NCI-H446 treated with DMSO at 0.1 percent for 48 hours (cell line): Measurements from ENCODE around the gene MICALL1.

Source experiments
- DNase-seq: peaks from one replicate; lab custom pipeline; 2025; lab: John Stamatoyannopoulos, UW

Gene MICALL1, protein sequence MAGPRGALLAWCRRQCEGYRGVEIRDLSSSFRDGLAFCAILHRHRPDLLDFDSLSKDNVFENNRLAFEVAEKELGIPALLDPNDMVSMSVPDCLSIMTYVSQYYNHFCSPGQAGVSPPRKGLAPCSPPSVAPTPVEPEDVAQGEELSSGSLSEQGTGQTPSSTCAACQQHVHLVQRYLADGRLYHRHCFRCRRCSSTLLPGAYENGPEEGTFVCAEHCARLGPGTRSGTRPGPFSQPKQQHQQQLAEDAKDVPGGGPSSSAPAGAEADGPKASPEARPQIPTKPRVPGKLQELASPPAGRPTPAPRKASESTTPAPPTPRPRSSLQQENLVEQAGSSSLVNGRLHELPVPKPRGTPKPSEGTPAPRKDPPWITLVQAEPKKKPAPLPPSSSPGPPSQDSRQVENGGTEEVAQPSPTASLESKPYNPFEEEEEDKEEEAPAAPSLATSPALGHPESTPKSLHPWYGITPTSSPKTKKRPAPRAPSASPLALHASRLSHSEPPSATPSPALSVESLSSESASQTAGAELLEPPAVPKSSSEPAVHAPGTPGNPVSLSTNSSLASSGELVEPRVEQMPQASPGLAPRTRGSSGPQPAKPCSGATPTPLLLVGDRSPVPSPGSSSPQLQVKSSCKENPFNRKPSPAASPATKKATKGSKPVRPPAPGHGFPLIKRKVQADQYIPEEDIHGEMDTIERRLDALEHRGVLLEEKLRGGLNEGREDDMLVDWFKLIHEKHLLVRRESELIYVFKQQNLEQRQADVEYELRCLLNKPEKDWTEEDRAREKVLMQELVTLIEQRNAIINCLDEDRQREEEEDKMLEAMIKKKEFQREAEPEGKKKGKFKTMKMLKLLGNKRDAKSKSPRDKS

DNA sequence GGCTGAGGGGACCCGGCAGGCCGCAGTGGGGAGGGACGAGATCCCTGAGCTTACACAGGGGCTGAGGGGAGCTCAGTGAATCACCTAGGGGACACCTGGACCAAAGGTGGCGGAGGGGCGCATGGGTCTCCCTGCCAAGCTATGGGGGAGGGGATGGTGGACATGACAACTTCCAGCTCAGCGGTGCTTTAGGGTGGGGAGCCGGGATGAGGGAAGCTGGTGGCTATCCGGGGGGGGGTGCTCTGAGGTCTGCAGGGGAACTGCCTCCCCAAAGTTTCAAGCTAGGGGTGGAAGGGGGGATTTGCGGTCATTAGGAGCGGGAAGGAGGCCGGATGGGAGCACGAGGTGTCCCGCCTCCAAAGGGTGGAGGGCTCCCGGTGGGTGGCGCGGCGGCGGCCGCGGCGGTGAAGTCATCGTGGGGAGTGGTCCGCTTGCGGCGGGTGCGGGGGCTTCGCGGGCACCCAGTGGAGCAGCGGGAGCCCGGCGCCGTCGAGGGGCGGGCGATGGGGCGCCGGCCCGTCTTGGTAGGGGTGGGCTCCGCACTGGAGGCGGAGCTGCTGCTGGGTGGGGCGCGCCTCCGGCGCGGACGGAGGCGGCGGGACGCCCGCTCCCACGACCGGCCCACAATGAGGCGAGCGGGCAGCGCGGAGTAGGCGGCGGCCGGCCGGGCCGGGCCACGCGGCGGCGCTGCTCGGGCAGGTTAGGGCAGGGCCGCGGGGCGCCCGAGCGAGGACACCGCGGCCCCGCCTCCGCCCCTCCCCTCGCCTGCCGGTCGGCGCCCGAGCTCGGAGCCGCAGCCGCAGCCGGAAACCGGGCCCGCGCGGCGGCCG is at the start of gene MICALL1:
MICALL1 (plus strand) TSS at position 764 of the 830 bp plus-strand sequence. CDS start 126 bp downstream, outside the sequence.
- no peak for DNase-seq

DNA sequence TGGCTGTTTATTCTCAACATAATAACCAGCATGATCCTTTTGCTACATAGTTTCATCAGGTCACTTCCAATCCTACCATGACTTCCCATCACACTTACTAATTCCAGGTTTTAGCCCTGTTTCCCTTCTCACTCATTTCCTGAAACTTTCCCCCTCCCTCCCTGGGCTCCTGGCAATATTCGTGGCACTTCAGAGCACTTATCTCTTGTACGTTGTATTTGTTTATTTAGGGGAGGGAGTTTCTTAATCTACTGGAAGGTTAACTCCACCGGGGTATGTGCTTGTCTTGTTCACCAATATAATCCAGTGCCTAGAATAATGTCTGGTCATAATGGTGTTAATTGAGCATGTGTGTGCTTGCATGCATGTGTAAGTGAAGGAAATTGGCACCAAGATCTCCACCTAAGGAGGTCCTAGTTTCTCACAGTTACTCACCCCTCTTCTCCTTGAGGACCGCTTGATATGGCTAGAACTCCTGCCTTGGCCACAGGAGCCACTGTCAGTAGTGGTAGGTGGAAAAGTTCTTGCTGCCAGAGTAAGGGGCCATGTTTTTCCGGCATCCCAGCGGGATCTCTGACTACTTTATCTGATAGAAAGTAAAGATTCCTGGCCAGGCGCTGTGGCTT is 45.2 kb upstream of the MICALL1 start:
- DNase-seq, result no peak

DNA sequence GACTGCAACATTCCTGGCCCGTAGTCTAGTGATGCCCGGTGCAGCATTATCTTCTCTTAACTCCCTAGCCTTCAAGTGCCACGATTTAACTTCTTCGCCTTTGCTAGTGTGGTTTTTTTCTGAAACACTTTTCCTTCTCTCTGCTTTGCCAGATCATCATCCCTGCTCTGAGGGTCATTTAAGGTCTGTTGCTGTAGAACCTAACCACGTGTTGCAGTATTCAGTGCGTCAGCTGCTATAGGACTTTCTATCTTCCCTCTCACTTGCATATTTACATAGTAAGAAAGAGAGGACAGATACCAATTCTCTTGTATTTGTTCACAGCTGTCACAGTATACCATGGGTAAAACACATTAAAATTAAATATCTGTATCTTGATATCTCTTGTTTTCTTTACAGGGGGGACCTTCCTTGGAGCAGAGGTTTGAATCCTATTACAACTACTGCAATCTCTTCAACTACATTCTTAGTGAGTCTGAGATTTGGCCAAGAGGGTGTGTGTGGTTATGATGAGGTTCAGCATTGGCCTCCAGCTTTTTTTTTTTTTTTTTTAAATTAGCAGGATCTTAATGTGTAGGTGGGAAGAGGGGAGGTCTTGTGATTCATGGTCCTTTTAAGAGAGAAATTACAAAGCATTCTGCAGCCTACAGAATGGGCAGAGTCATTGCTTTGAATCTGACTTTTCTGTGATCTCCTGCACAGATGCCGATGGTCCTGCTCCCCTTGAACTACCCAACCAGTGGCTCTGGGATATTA is 43.3 kb upstream of the MICALL1 start:
- DNase-seq, result no peak

DNA sequence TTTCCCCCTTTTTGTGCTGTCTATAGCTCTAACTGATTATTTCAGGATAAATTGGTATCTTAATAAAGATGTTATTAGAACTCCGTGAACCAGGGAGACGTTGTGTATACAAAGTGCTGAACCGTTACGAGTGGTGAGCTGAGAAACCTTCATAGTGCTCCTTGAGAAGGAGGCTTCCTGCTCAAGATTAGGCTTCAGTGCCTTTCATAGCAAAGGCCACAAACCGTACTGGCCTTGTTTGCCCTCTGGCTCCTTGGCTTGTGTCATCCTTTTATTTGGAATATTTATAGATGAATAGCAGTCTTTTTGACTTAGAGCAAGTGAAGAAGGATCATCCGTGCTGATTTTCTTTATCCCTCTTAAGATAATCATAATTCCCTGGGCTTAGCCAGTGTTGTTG is 40.6 kb upstream of the MICALL1 start:
- no peak for DNase-seq

DNA sequence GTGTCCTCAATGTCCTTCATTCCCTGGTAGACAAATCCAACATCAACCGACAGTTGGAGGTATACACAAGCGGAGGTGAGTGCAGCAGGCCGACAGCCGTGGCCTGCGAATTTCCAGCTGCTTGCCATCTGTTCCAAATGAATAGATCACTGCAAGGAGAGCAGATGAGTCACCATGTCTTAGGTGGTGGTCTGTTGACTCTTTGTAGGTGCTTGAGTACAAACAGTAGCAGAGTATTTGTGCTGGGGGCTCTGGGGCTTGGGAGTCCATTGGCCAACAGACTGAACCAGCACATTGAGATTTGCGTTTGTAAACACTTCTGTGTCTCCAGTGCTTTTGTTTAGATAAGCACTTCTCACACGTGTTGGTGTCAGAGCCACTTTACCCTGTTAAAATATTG is 35.8 kb upstream of the MICALL1 start:
- no peak for DNase-seq

DNA sequence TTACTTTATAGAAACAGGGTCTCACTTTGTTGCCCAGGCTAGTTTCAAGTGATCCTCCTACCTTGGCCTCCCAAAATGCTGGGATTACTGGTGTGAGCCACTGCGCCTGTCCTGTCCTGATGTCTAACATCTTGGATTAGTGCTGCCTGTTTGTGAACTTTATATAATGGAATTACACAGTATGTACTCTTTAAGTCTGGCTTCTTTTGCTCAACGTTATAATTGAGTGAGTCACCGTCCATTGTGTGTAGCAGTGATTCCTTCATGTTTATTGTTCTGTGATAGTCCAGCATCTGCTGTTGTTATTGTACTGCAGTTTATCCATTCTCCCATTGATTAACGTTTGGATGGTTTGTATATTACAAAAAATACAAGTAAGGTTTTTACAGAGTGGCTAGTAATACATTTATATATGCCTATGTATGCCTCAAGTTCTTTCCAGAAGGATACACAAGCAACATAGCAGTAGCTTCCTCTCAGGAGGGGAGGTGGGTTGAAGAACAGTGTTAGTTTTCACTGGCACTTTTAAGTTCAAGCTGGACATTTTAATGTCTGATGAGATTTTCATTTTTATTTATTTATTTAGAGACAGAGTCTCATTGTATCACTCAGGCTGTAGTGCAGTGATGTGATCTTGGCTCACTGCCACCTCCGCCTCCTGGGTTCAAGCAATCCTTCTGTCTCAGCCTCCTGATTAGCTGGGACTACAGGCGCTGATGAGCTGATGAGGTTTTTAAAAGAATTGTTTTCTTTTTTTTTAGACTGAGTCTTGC is 25.2 kb upstream of the MICALL1 start:
- DNase-seq, result no peak

DNA sequence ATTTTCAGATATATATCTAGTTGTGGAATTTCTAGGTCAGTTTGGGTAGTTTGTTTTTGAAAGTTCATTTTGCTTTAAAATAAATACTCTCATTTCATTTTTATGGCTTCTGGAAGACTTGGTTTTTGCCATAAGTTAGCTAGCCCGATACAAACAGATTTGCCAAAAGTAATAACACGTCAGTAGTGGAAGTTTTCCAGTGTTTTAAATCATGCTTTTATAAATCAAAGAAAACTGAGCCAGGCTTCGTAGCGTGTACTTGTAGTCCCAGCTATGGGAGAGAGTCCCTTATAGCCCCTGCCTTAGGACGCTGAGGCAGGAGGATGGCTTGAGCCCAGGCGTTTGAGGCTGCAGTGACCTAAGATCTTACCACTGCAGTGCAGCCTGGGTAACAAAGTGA is 21.7 kb upstream of the MICALL1 start:
- no peak for DNase-seq

DNA sequence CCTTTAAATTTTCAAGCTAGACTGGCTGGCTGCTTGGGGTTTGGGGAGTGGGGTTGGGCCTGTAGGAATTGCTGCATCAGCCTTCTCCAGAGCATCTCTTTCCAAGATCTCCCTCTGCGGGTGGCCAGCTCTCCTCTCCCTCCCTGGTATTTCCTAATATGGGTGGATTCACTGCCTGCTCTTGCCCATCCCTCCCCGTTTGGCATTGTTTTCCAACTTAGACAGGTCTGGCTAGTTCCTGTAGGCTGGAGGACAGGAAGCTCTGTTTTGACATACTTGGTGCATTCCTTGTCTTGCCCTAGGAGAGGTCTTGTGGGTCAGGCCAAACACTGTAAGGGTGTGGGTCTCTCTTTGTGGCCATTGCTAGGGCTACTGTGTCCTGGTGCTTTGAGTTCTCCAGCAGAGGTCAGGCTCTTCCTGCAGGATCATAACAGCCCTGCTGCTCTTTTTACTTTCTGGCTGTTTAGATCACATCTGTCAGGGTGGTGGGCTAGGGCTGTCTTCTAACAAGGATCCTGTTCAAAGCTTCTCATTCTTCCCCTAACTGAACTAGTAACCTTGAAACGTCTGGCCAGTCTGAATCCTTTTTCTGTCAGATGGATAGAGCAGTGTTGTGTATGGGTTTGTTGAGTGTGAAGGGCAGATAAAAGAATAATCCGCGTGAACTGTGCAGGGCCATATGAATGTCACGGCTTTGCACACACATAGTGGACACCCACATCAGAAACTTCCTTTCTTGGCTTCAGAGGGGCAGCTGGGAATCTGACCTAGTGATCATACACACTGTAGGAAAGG is 18.3 kb upstream of the MICALL1 start:
- DNase-seq, result no peak

DNA sequence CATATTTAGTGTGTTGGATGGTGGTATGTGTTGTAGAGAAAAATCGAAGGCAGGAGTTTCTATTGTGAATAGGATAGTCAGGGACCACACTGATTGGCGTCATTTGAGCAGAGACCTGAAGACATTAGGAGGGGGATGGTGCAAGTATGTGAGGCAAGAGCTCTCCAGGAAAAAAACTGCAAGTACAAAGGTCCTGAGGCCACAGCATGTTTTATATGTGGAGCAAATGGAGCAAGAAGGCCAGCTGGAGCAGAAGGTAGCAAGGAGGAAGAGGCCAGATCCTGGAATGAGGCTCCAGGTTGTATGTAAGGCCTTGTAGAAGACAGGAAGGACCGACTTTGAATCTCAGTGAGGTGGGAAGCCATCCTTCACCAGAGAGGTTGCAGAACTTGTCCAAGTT is 14.2 kb upstream of the MICALL1 start:
- DNase-seq, result no peak

DNA sequence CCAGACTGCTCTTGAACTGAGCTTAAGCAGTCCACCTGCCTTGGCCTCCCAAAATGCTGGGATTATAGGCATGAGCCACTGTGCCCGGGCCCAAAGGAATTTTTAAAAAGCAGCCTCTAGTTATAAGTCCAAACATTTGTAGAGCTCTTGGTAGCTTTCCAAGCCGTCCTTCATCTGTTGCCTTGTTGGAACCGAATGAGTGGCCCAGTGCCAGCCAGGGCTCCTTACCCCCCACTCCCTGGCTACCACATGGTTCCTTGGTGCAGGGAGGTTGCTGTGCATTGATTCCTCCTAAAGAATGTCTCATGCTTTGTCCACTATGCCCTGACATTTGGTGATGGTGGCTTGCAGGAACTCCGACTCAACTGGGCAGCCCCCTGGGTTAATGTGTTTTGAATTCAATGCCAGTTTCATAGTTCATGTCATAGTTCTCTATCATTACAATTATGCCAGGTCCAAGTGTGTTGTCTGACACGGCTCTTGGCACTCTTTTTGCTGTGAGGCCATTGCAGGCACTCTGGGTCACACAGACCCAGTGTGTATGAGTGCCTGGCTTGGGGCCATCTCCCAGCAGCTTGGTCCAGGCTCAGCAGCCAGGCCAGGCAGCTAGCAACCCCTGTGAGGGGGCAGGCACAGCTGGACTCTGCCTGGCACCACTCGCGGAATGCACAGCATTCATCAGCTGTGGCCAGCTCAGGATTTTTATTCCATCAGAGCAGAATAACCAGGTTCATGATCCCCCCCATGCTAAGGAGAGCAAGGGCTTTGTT is 13.3 kb upstream of the MICALL1 start:
- DNase-seq, result peak; percentile 67

DNA sequence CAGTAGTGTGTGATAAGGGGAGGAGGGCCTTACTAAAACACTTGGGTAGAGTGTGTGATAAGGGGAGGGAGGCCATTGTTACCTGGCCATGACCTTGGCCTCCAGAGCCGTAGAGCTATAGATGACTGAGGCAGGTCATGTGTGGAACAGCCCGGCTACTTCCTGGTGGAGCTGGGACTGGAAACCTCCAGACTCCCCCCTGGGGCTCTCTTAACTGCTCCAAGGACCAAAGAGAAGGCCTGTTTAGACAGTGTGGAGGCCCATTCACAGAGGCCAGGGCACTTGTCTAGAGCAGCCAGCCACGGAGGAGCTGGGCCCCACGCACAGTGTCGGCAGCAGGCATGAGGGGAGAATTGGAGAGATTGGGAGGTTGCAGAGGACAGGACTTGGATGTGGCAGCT is 12.5 kb upstream of the MICALL1 start:
- DNase-seq, result no peak

DNA sequence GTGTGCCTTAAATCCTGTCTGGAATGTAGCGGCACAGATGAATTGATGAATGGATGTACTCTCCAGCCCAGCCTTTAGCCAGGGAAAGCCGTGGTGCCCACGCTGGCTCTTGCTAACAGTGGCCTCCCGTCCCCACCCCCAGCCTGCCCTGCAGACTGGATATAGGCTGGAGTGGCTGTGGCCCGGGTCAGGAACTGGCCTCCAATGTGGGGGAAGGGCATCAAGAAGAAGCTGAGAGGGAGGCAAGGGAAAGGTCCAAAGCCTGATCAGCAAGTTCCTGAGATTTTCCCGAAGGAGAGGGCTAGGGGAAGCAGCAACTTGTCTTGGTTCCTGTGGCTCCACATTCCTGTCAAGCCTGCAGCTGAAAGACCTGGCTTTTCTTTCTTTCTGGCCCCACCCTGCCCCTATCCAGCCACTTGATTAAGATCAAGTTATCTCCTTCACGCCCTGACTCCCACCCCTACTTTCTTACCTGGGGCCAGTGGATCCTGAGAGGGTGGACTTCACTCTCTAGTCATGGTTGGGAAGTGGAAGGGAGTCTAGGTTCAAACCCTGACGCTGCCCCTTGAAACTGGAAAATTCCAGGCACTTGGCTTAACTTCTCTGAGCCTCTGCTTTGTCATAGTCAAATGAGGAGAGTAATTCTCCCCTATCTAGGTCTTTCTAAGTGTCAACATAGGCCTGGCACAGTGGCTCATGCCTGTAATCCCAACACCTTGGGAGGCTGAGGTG is 11.0 kb upstream of the MICALL1 start:
- DNase-seq, result no peak

DNA sequence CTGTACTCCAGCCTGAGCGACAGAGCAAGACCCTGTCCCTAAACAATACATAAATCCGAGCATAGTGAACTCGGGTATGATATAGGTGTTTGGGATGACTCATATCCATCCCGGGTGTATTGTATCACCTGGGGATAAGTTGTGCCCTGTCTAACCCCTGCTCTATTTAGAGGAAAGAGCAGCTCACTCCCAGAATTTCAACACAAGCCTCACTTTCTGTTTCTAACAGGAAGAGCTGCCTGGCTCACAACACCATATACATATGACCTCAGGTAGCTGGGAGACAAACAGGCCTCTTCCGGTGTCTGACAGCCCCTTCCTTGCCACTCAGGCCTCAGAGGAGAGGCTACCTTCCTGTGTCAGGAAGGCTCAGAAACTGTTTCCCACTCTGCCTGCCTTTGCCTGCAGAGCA is 9.9 kb upstream of the MICALL1 start:
- DNase-seq, result no peak

DNA sequence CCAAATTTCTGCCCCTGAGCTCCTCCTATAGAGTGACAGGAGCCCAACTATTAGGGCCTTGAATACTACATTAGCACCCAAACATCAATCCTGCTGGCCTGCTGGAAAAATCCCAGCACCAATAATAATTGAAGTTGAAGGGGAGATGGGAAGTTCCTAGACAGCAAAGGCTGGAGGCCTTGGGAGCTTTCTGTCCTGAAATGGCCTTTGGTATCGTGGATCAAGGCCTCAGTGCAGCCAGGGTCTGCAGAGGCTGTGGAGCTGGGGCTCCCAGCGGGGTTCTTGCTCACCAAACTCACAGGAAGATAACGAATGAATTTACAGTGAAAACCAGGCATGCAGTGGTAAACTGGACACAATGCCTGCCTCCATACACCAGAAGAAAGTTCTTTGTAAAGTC is 9.2 kb upstream of the MICALL1 start:
- no peak for DNase-seq

DNA sequence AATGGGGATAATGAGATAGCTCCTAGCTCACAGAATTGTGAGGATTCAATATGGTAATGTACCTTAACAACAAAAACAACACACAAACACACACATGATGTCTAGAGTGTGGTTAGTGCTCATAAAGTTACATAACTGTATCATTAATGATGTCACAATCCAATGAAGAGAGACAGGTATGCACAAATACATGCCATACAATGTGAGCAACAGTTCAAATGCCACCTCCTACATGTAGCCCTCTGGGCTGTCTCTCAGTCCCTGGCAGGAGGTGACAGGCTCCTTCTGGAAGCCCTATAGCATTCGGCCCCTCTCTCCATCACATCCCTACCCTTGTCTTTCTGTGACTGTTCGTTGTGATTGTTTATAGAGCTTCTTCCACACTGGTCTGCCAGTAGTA is 8.3 kb upstream of the MICALL1 start:
- no peak for DNase-seq

DNA sequence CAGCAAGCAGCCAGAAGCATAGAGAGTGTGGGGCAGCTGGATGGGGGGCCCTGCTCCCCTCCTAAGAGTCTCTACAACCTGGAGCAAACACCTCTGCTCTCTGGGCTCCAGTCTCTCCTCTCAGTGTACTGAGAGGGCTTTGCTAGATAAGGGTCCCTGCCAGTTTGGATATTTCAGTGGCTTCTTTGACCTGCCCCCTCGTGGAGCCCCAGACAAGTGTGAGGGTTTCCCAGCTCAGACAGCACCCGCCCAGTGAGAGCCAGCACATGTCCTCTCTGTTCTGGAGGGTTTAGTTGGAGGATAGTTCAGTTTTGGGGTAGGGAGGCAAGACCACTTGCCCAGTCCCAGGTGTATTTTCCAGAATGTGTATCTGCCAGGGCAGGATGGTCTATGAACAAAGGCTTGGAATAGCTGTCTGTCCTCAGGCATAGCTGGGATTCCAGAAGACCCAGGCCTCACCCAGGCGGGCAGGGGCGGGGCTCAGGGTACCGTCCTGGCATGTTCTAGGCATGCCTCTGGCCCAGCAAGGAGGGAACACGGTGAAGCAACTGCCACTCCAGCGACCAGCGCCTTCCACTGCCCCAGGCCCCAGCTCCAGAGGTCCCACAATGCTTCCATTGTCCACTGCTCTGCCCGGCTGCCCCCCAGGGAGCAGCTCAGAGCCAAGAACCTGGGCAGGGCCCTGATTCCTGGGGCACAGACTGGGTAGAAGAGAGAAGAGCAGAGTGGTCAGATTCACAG is 7.5 kb upstream of the MICALL1 start:
- no peak for DNase-seq
